ENCODE data around the gene FEN1. TPM values are rescaled to one million over a fixed set of nuclear protein-coding genes. Genes with fewer than 3 reads are reported as not detected.

Gene FEN1
- total and polyA plus RNA-seq, 2 donors (not counting 1 experiment from before 2014, with no cell fraction given) = 3.4 to 9.8 TPM

DNA sequence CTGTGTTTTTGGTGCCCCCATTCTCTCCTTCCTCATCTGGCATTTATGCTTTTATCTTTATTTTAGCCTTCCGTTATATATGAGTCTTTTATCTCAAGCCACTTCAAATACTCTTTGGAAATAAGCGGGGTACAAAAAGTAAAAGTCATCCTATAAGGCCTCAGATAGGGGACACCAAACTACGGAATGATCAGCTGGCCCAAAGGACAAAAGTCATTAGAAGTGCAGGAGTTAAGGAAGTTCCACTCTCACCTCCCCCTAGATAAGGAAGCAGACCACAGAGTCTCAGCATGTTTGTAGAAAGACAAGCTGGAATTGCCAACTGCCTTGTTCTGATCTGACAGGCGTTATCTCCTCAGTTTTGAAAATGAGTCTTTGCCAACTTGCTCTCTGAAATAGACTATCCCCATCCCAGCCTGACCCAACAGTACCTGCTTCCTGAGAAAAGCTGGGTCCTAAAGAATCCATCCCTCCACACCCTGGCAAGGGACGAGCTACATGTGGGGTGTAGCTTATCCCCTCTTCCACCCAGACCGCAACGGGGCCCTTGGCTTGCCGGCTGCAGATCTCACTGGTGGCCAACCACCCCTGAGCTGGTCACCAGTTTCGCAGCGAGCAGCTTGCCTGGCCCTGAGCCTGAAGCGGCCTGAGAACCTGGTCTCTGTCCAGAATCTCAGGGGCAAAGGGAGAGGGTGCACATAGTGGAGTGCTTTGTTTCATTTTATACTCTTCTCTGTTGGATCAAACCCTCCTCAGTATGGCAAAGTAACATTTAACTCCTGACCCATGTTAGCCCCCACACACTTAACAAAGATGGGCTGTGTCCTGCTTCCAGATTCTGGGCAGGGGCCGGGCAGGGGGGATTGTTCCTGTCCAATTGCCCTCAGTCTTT is 49.2 kb downstream of the FEN1 start:
- H3K27me3 ChIP-seq (replicated peaks in 1 of 4; ENCODE audit: control extremely low read depth in 1 of 4, control insufficient read depth in 3 of 4, insufficient read depth in 4 of 4, low read length in 3 of 4) = peaks cover 0 to 2% (median 0%) of the 10 kb centered on the region in 4 experiments
- H3K4me3 ChIP-seq (ENCODE audit: control extremely low read depth in 1 of 5, extremely low read depth in 1 of 5, insufficient read depth in 1 of 5, low read depth in 2 of 5, low read length in 4 of 5) = no peak overlapping the region
- no peaks in the 10 kb centered on the region for H4K20me1 ChIP-seq (ENCODE audit: control insufficient read depth, insufficient read depth, low read length, poor library complexity, severe bottlenecking)
- peaks cover 0 to 5% (median 0%) of the 10 kb centered on the region in 3 donors for H3K9me3 ChIP-seq (ENCODE audit: control extremely low read depth in 1 of 3, control insufficient read depth in 2 of 3, insufficient read depth in 1 of 3, low read length in 2 of 3)
- DNase-seq = no peak
- H3K27ac ChIP-seq (ENCODE audit: low read length in 2 of 2) = no peak overlapping the region
- ChIA-PET CTCF (interaction anchor here (0.9 to 1.3 kb wide), 3 partner anchors 12 to 45 kb away, joined by 3 to 4 read pairs (median 3); no protein-coding TSS in a partner anchor), POLR2A (no interaction called here)
- H3K4me2 ChIP-seq (replicated peaks; ENCODE audit: low read depth, low read length, poor library complexity, severe bottlenecking) = no peak overlapping the region
- Mint-ChIP-seq H3K27me3 (no peaks in the 10 kb centered on the region), H3K9me3 (ENCODE audit: insufficient read depth) (no peaks in the 10 kb centered on the region), H3K4me3 (no peak overlapping the region), H3K4me1 (no peaks in the 10 kb centered on the region), H3K27ac (no peak overlapping the region)
- H2AFZ ChIP-seq (ENCODE audit: insufficient read depth, low read depth, low read length, poor library complexity, severe bottlenecking) = no peak overlapping the region
- no peak for ATAC-seq (ENCODE audit: low read depth)
- WGBS (ENCODE audit: insufficient coverage) = 90% methylated on average over 10 of the region's 12 CpGs
- no peaks in the 10 kb centered on the region for H3K4me1 ChIP-seq (ENCODE audit: control insufficient read depth in 2 of 2, insufficient read depth in 2 of 2, low read length in 2 of 2)
- no peaks in the 10 kb centered on the region for H3K36me3 ChIP-seq (replicated peaks in 1 of 2; ENCODE audit: control extremely low read depth in 1 of 2, control insufficient read depth in 1 of 2, extremely low read depth in 1 of 2, insufficient read depth in 2 of 2, low read length in 1 of 2)
- no peak for TF ChIP-seq EZH2 (IDR thresholded peaks at IDR 0.05; ENCODE audit: borderline replicate concordance, insufficient read depth, low read depth, low read length, poor library complexity, severe bottlenecking)
- TF ChIP-seq, protein P1, sequence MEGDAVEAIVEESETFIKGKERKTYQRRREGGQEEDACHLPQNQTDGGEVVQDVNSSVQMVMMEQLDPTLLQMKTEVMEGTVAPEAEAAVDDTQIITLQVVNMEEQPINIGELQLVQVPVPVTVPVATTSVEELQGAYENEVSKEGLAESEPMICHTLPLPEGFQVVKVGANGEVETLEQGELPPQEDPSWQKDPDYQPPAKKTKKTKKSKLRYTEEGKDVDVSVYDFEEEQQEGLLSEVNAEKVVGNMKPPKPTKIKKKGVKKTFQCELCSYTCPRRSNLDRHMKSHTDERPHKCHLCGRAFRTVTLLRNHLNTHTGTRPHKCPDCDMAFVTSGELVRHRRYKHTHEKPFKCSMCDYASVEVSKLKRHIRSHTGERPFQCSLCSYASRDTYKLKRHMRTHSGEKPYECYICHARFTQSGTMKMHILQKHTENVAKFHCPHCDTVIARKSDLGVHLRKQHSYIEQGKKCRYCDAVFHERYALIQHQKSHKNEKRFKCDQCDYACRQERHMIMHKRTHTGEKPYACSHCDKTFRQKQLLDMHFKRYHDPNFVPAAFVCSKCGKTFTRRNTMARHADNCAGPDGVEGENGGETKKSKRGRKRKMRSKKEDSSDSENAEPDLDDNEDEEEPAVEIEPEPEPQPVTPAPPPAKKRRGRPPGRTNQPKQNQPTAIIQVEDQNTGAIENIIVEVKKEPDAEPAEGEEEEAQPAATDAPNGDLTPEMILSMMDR (IDR thresholded peaks at IDR 0.05) = no peak
- intact Hi-C loops (cut with micrococcal nuclease) = no loop called here
- H3K9ac ChIP-seq (ENCODE audit: low read length) = no peak overlapping the region
- no peaks in the 10 kb centered on the region for H3K79me2 ChIP-seq (ENCODE audit: control insufficient read depth, insufficient read depth, low read length)

DNA sequence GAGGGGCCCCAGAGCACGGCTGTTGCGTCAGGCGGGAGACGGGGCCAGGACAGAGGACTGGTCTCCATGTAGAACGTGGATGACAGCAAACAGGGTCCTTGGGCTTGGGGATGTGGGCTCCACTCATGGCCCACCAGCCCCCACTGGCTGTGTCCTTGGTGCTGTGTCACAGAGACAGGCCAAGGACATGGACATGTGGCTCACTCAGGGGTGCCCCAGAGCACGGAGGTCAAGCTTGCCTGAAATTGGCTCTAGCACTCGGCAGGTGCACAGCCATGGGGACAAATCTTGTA is 49.8 kb downstream of the FEN1 start:
- peaks cover 0 to 2% (median 0%) of the 10 kb centered on the region in 4 experiments for H3K27me3 ChIP-seq (replicated peaks in 1 of 4; ENCODE audit: control extremely low read depth in 1 of 4, control insufficient read depth in 3 of 4, insufficient read depth in 4 of 4, low read length in 3 of 4)
- ATAC-seq (ENCODE audit: low read depth) = no peak
- intact Hi-C loops (cut with micrococcal nuclease) = no loop called here
- H3K9ac ChIP-seq (ENCODE audit: low read length) = no peak overlapping the region
- ChIA-PET POLR2A (no interaction called here), CTCF (interaction anchor here (0.9 to 1.2 kb wide), 2 partner anchors 13 to 45 kb away, joined by 3 to 4 read pairs; no protein-coding TSS in a partner anchor)
- no peaks in the 10 kb centered on the region for H3K27me3 Mint-ChIP-seq
- no peak overlapping the region for H2AFZ ChIP-seq (ENCODE audit: insufficient read depth, low read depth, low read length, poor library complexity, severe bottlenecking)
- 94% methylated on average over 7 of the region's 7 CpGs for WGBS (ENCODE audit: insufficient coverage)
- H4K20me1 ChIP-seq (ENCODE audit: control insufficient read depth, insufficient read depth, low read length, poor library complexity, severe bottlenecking) = no peaks in the 10 kb centered on the region
- H3K4me1 Mint-ChIP-seq = no peaks in the 10 kb centered on the region
- no peak overlapping the region for H3K4me3 Mint-ChIP-seq
- no peak overlapping the region for H3K4me3 ChIP-seq (ENCODE audit: control extremely low read depth in 1 of 5, extremely low read depth in 1 of 5, insufficient read depth in 1 of 5, low read depth in 2 of 5, low read length in 4 of 5)
- H3K9me3 ChIP-seq (ENCODE audit: control extremely low read depth in 1 of 3, control insufficient read depth in 2 of 3, insufficient read depth in 1 of 3, low read length in 2 of 3) = peaks cover 0 to 5% (median 0%) of the 10 kb centered on the region in 3 donors
- no peaks in the 10 kb centered on the region for H3K79me2 ChIP-seq (ENCODE audit: control insufficient read depth, insufficient read depth, low read length)
- no peak overlapping the region for H3K27ac ChIP-seq (ENCODE audit: low read length in 2 of 2)
- DNase-seq = no peak
- H3K27ac Mint-ChIP-seq = no peak overlapping the region
- H3K36me3 ChIP-seq (replicated peaks in 1 of 2; ENCODE audit: control extremely low read depth in 1 of 2, control insufficient read depth in 1 of 2, extremely low read depth in 1 of 2, insufficient read depth in 2 of 2, low read length in 1 of 2) = no peaks in the 10 kb centered on the region
- no peaks in the 10 kb centered on the region for H3K9me3 Mint-ChIP-seq (ENCODE audit: insufficient read depth)
- no peaks in the 10 kb centered on the region for H3K4me1 ChIP-seq (ENCODE audit: control insufficient read depth in 2 of 2, insufficient read depth in 2 of 2, low read length in 2 of 2)
- TF ChIP-seq EZH2 (IDR thresholded peaks at IDR 0.05; ENCODE audit: borderline replicate concordance, insufficient read depth, low read depth, low read length, poor library complexity, severe bottlenecking) = no peak
- TF ChIP-seq, protein P1 (IDR thresholded peaks at IDR 0.05) = no peak
- no peak overlapping the region for H3K4me2 ChIP-seq (replicated peaks; ENCODE audit: low read depth, low read length, poor library complexity, severe bottlenecking)

Data from B cell (primary cell).